HG02840 (cell line): ENCODE results near the gene CREB3L4.
"Not testable (repeated sequence)": the region's sequence is repeated elsewhere in the genome, so short reads cannot be mapped to it uniquely, and the experiment has no call there.

Experiments used
- ATAC-seq: cut with Tn5 transposase; IDR thresholded peaks from one replicate; pipeline ENCODE4 v1.9.1; 2021; ENCODE audit warnings: mild to moderate bottlenecking, moderate library complexity, moderate number of reproducible peaks; ENCODE audit not compliant: unreplicated experiment, low FRiP score

CREB3L4 gene

GRCh38 chr1:153981735-153982134, 14.0 kb downstream of the CREB3L4 start:
- not testable (repeated sequence) for ATAC-seq

- no peak for ATAC-seq
Measured at GRCh38 chr1:153984123-153984894, 16.6 kb downstream of the CREB3L4 start.

- no peak for ATAC-seq
Measured at GRCh38 chr1:153985341-153985912, 17.7 kb downstream of the CREB3L4 start.

GRCh38 chr1:153985941-153986761, 18.4 kb downstream of the CREB3L4 start, which contains the start of gene RAB13:
RAB13 (minus strand) TSS chr1:153986339; CDS start chr1:153986236, 103 bp downstream.
- no peak for ATAC-seq

GRCh38 chr1:153987621-153988020, 19.9 kb downstream of the CREB3L4 start:
- no peak for ATAC-seq

GRCh38 chr1:153990468-153991150, 22.9 kb downstream of the CREB3L4 start, which contains the start of gene RPS27:
RPS27 (plus strand) TSS chr1:153990762; CDS start chr1:153990797, 35 bp downstream.
- ATAC-seq, result peak; percentile 81

GRCh38 chr1:153991151-153991630, 23.5 kb downstream of the CREB3L4 start:
- no peak for ATAC-seq

GRCh38 chr1:153991806-153992205, 24.1 kb downstream of the CREB3L4 start:
- ATAC-seq, result no peak

GRCh38 chr1:153995202-153995601, 27.5 kb downstream of the CREB3L4 start:
- no peak for ATAC-seq

- ATAC-seq, result no peak
Measured at GRCh38 chr1:153995640-153996039, 27.9 kb downstream of the CREB3L4 start.

GRCh38 chr1:153996882-153997281, 29.2 kb downstream of the CREB3L4 start:
- not testable (repeated sequence) for ATAC-seq

- ATAC-seq, result no peak
Measured at GRCh38 chr1:154000420-154000819, 32.7 kb downstream of the CREB3L4 start.

- ATAC-seq, result no peak
Measured at GRCh38 chr1:154006136-154006535, 38.4 kb downstream of the CREB3L4 start.

GRCh38 chr1:154012129-154012528, 44.4 kb downstream of the CREB3L4 start:
- no peak for ATAC-seq

- ATAC-seq, result not testable (repeated sequence)
Measured at GRCh38 chr1:154012543-154012942, 44.8 kb downstream of the CREB3L4 start.

GRCh38 chr1:154014154-154014907, 46.6 kb downstream of the CREB3L4 start:
- ATAC-seq, result no peak

GRCh38 chr1:154019269-154019668, 51.6 kb downstream of the CREB3L4 start:
- no peak for ATAC-seq

GRCh38 chr1:154019940-154020339, 52.2 kb downstream of the CREB3L4 start:
- no peak for ATAC-seq
